K562 (cell line): ENCODE results near the gene ANHX. TPM values are rescaled to one million over a fixed set of nuclear protein-coding genes. Genes with fewer than 3 reads are reported as not detected.

Source experiments
- ATAC-seq: fragments of 200-7000 bp; cut with Tn5 transposase; 3 replicates; pipeline ENCODE4 v1.9.1; 2020; ENCODE audit warnings: moderate library complexity
- BruUV-seq: library from RNA; stranded (reverse); fragments of 400-500 nt; replicated peaks from 2 replicates; lab custom pipeline; 2021; lab: Mats Ljungman, UMichigan
- CTCF ChIA-PET: fragments of 300-600 bp; formaldehyde crosslinking; extraction: SDS; loops from one replicate; lab custom pipeline; 2021; ENCODE audit warnings: low intra/inter-chr PET ratio; lab: Yijun Ruan, JAX
- POLR2A ChIA-PET: fragments of 300-600, 350-650 bp; sonication (Branson Sonifier 250); formaldehyde crosslinking; extraction: SDS; loops from one replicate; lab custom pipeline; 2021; ENCODE audit warnings: antibody characterized with exemption, inconsistent platforms; lab: Yijun Ruan, JAX
- DNase-seq, 4 experiments: peaks; one replicate each; pipeline versions ENCODE4 v3.0.0 to v3.0.0-alpha.2; 2011 to 2018; ENCODE audit warnings: low spot score in 3 of 4, mixed read lengths in 3 of 4; ENCODE audit errors: extremely low read depth in 1 of 4
- FAIRE-seq: peaks from 2 replicates; lab custom pipeline; 2011; peaks lifted over from hg19 to GRCh38; lab: Jason Lieb, UNC
- H2AFZ ChIP-seq: 2 replicates; pipeline ENCODE4 v1.6.0; 2011; ENCODE audit warnings: low read depth, low read length, control low read depth, inconsistent platforms
- H3K27ac ChIP-seq: fragments of 200-600 bp; 3 replicates; pipeline ENCODE4 v1.8.0; 2011; ENCODE audit warnings: low read depth, mild to moderate bottlenecking, control low read depth, inconsistent platforms, low read length, moderate library complexity, mixed read lengths; ENCODE audit errors: extremely low read depth
- H3K27me3 ChIP-seq, 2 experiments: fragments of 300-600 bp in 1 of 2; 2 replicates in 1 of 2; 3 replicates in 1 of 2; pipeline versions ENCODE4 v1.6.0 to v1.8.0; 2011; ENCODE audit warnings: inconsistent platforms in 2 of 2, low read length in 2 of 2, mild to moderate bottlenecking in 1 of 2, mixed read lengths in 1 of 2, moderate library complexity in 1 of 2; ENCODE audit not compliant: control insufficient read depth in 2 of 2, insufficient read depth in 2 of 2
- H3K36me3 ChIP-seq: fragments of 300-600 bp; 3 replicates; pipeline ENCODE4 v1.8.0; 2011; ENCODE audit warnings: mild to moderate bottlenecking, low read length, inconsistent platforms; ENCODE audit not compliant: control insufficient read depth, insufficient read depth
- H3K4me1 ChIP-seq, 2 experiments: fragments of 200-600 bp in 1 of 2; replicated peaks in 1 of 2; 2 replicates in 1 of 2; 3 replicates in 1 of 2; pipeline versions ENCODE4 v1.5.1 to v1.8.0; 2011; ENCODE audit warnings: inconsistent platforms in 2 of 2, low read length in 2 of 2, mild to moderate bottlenecking in 1 of 2, mixed read lengths in 1 of 2, moderate library complexity in 1 of 2; ENCODE audit not compliant: control insufficient read depth in 2 of 2, insufficient read depth in 2 of 2
- H3K4me2 ChIP-seq: 2 replicates; pipeline ENCODE4 v1.6.1; 2011; ENCODE audit warnings: low read length, control low read depth, inconsistent platforms, mixed read lengths; ENCODE audit not compliant: insufficient read depth
- H3K4me3 ChIP-seq: fragments of 200-600 bp; sonication (generic), shearing (Covaris generic); 2 replicates; pipeline ENCODE4 v1.5.1; 2016; ENCODE audit warnings: control low read depth, inconsistent platforms
- H3K79me2 ChIP-seq: fragments of 200-600 bp; 3 replicates; pipeline ENCODE4 v1.8.0; 2011; ENCODE audit warnings: low read length, inconsistent platforms; ENCODE audit not compliant: control insufficient read depth, insufficient read depth
- H3K9ac ChIP-seq, 2 experiments: 2 replicates each; pipeline versions ENCODE4 v1.6.0 to v1.6.1; 2011; ENCODE audit warnings: low read depth in 2 of 2, low read length in 2 of 2, control low read depth in 1 of 2, inconsistent platforms in 1 of 2, mild to moderate bottlenecking in 1 of 2, mixed read lengths in 1 of 2; ENCODE audit not compliant: insufficient read depth in 1 of 2
- H3K9me1 ChIP-seq: one replicate; pipeline ENCODE4 v1.6.0; 2011; ENCODE audit warnings: inconsistent platforms, mild to moderate bottlenecking, low read length, moderate library complexity; ENCODE audit not compliant: control insufficient read depth, insufficient read depth
- H3K9me3 ChIP-seq: replicated peaks from 2 replicates; pipeline ENCODE4 v1.5.1; 2011; ENCODE audit warnings: low read depth, low read length, inconsistent platforms; ENCODE audit not compliant: control insufficient read depth, insufficient read depth
- H4K20me1 ChIP-seq: replicated peaks from 2 replicates; pipeline ENCODE4 v1.6.1; 2011; ENCODE audit warnings: low read length, inconsistent platforms, mixed read lengths; ENCODE audit not compliant: control insufficient read depth, insufficient read depth
- AFF4 ChIP-seq: sonication (generic); formaldehyde crosslinking; IDR thresholded peaks from 2 replicates; pipeline ENCODE4 v1.8.0; 2023; ENCODE audit warnings: mild to moderate bottlenecking, missing genetic modification reagents
- CLOCK ChIP-seq: fragments of 250-450 bp; sonication (Bioruptor Pico); IDR thresholded peaks from 2 replicates; pipeline ENCODE4 v1.4.0; 2020; ENCODE audit warnings: mild to moderate bottlenecking, moderate library complexity, borderline replicate concordance
- FOXP4 ChIP-seq: sonication (generic); formaldehyde crosslinking; IDR thresholded peaks from 2 replicates; pipeline ENCODE4 v1.8.0; 2022; ENCODE audit warnings: mild to moderate bottlenecking, missing genetic modification reagents, borderline replicate concordance
- MEF2D ChIP-seq: conservative IDR thresholded peaks from 2 replicates; pipeline ENCODE4 v1.6.1; 2016; ENCODE audit warnings: low read depth, missing genetic modification characterization, missing compliant biosample characterization
- NCOA1 ChIP-seq: fragments of 450-650 bp; IDR thresholded peaks from 2 replicates; pipeline ENCODE4 v1.6.1; 2016; ENCODE audit warnings: low read depth
- NFE2 ChIP-seq: IDR thresholded peaks from 2 replicates; pipeline ENCODE4 v1.6.1; 2014; ENCODE audit warnings: antibody characterized with exemption, low read depth
- OTX1 ChIP-seq: fragments of 450-650 bp; formaldehyde crosslinking; IDR thresholded peaks from 2 replicates; pipeline ENCODE4 v1.4.0; 2022; ENCODE audit warnings: mild to moderate bottlenecking
- ZNF24 ChIP-seq: fragments of 450-650 bp; IDR thresholded peaks from 2 replicates; pipeline ENCODE4 v1.6.1; 2016
- WGBS: fragments of 100-300 bp; shearing (Covaris generic); methylation state at CpG from one replicate; pipeline ENCODE4 v1.1.6; 2016; ENCODE audit warnings: low coverage, mixed read lengths; ENCODE audit not compliant: insufficient coverage; ENCODE audit errors: missing lambda C conversion rate; 5-methylcytosine and 5-hydroxymethylcytosine counted together
- in situ Hi-C: fragments of 300-500 bp; cut with MboI; formaldehyde crosslinking; loops from 4 replicates; pipeline ENCODE4 v1.15.0; 2018; ENCODE audit warnings: inconsistent platforms, mixed read lengths
- intact Hi-C: fragments of 100-400 bp; cut with micrococcal nuclease; formaldehyde crosslinking; loops from 2 replicates; pipeline ENCODE4 v1.14.2; 2022
- polyA plus RNA-seq, 8 experiments: library from polyadenylated mRNA; depleted of rRNA in 4 of 8; stranded (reverse) in 5 of 8; unstranded in 3 of 8; fragments of >200 nt; fragmentation: Nextera tagmentation in 2 of 8; fragmentation: Illumina TruSeq in 1 of 8; extraction: Ambion mirVana in 2 of 8; extraction: Trizol in 1 of 8; gene quantifications; 2 replicates each; pipeline versions ENCODE4 v1.2.1 to v1.2.3, GENCODE V29; 2011 to 2014; ENCODE audit warnings: inconsistent platforms in 1 of 8, missing spikeins in 1 of 8
- total RNA-seq, 7 experiments: library from RNA; depleted of rRNA in 6 of 7; stranded (reverse); fragments of >200 nt in 6 of 7; fragmentation: Illumina TruSeq in 2 of 7; extraction: Trizol in 2 of 7; gene quantifications; 2 replicates each; pipeline versions ENCODE4 v1.2.1 to v1.2.3, GENCODE V29; 2011 to 2021; ENCODE audit warnings: low replicate concordance in 1 of 7
- TF ChIP-seq, protein P1 (sequence below): sonication (generic); formaldehyde crosslinking; IDR thresholded peaks from 2 replicates; pipeline ENCODE4 v1.8.0; 2022; ENCODE audit warnings: mild to moderate bottlenecking, missing genetic modification reagents
- TF ChIP-seq, protein P2 (sequence below): fragments of 250-450 bp; sonication (Bioruptor Pico); IDR thresholded peaks from 2 replicates; pipeline ENCODE4 v1.5.0; 2020; ENCODE audit warnings: mild to moderate bottlenecking

The ANHX gene
- total and polyA plus RNA-seq, 9 of the 15 experiments (the other 6 are each of a cell fraction or from before 2014, with no cell fraction given): not detected

DNA sequence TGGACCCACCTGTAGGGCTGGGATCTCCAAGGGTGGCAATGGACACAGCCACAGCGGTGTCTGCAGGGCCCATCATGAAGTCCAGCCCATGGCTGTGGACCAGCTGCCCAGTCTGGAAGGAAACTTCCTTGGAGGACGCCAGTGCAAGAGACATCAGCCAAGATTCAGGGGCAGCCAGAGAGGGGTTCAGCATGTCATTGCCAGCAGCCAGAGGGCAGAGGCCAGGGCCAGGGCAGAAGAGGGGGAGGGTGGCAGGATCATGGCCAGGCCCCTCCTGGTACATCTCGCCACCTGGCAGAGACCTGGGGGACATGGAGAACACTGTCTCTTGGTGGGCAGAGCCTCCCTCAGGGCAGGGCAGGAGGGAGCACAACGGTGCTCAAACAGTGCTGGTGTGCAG lies 10.2 kb downstream of the ANHX start:
- no peak for DNase-seq
- no peak for ATAC-seq
- POLR2A ChIA-PET: no interaction called here

More for the DNA sequence above, 10.2 kb downstream of the ANHX start:
- no peaks in the 10 kb centered on the region for H4K20me1 ChIP-seq
- in situ Hi-C loops: no loop called here
- WGBS: 9% methylated on average over 4 of the region's 4 CpGs
- no peaks in the 10 kb centered on the region for H3K4me1 ChIP-seq
- no peak overlapping the region for H2AFZ ChIP-seq
- H3K9me3 ChIP-seq: no peaks in the 10 kb centered on the region; the same call in 1 of the 2 replicates
- CTCF ChIA-PET: no interaction called here
- H3K4me2 ChIP-seq: no peak overlapping the region
- H3K9ac ChIP-seq: no peak overlapping the region
- H3K4me3 ChIP-seq: no peak overlapping the region
- no peaks in the 10 kb centered on the region for H3K36me3 ChIP-seq
- TF ChIP-seq MEF2D (tag) (no peak), OTX1 (CRISPR knock-in tag) (no peak), FOXP4 (CRISPR knock-in tag) (no peak), CLOCK (CRISPR knock-in tag) (no peak), ZNF24 (no peak), AFF4 (CRISPR knock-in tag) (no peak), NCOA1 (no peak), NFE2 (no peak)
- TF ChIP-seq, protein P1, sequence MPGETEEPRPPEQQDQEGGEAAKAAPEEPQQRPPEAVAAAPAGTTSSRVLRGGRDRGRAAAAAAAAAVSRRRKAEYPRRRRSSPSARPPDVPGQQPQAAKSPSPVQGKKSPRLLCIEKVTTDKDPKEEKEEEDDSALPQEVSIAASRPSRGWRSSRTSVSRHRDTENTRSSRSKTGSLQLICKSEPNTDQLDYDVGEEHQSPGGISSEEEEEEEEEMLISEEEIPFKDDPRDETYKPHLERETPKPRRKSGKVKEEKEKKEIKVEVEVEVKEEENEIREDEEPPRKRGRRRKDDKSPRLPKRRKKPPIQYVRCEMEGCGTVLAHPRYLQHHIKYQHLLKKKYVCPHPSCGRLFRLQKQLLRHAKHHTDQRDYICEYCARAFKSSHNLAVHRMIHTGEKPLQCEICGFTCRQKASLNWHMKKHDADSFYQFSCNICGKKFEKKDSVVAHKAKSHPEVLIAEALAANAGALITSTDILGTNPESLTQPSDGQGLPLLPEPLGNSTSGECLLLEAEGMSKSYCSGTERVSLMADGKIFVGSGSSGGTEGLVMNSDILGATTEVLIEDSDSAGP (CRISPR knock-in tag): no peak
- TF ChIP-seq, protein P2, sequence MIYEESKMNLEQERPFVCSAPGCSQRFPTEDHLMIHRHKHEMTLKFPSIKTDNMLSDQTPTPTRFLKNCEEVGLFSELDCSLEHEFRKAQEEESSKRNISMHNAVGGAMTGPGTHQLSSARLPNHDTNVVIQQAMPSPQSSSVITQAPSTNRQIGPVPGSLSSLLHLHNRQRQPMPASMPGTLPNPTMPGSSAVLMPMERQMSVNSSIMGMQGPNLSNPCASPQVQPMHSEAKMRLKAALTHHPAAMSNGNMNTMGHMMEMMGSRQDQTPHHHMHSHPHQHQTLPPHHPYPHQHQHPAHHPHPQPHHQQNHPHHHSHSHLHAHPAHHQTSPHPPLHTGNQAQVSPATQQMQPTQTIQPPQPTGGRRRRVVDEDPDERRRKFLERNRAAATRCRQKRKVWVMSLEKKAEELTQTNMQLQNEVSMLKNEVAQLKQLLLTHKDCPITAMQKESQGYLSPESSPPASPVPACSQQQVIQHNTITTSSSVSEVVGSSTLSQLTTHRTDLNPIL: no peak
- no peak for FAIRE-seq
- no peak overlapping the region for H3K27ac ChIP-seq
- BruUV-seq: no TSS peak
- H3K79me2 ChIP-seq: no peaks in the 10 kb centered on the region
- no peaks in the 10 kb centered on the region for H3K27me3 ChIP-seq
- H3K9me1 ChIP-seq: no peaks in the 10 kb centered on the region
- intact Hi-C loops: no loop called here
